ENCODE data around the gene ZNF521.

- TF ChIP-seq CTCF (IDR thresholded peaks at IDR 0.05) = no peak
- no peak for TF ChIP-seq ZFX (IDR thresholded peaks at IDR 0.05; ENCODE audit: borderline replicate concordance)
These were observed 185.9 kb downstream of the ZNF521 start for GRCh38 chr18:25166113-25166512.

Data from 22Rv1 (cell line).